Skeletal muscle tissue (tissue), 4 donors: ENCODE data around the gene USP51. TPM values are rescaled to one million over a fixed set of nuclear protein-coding genes. Genes with fewer than 3 reads are reported as not detected.
A peak's percentile ranks its signal among the peaks of the same experiment; 100 is the strongest.
"Not testable (repeated sequence)": the region's sequence is repeated elsewhere in the genome, so short reads cannot be mapped to it uniquely, and the experiment has no call there.

Source experiments
- H3K27ac ChIP-seq: one replicate; pipeline ENCODE4 v1.7.0; 2013; ENCODE audit warnings: mild to moderate bottlenecking, low read depth, low read length, inconsistent platforms
- H3K27me3 ChIP-seq, 3 donors: one replicate each; pipeline ENCODE4 v1.7.0; 2013; ENCODE audit warnings: low read length in 3 of 3; ENCODE audit not compliant: control insufficient read depth in 3 of 3, insufficient read depth in 3 of 3
- H3K36me3 ChIP-seq, 3 donors: one replicate each; pipeline ENCODE4 v1.7.0; 2013; ENCODE audit warnings: low read length in 3 of 3; ENCODE audit not compliant: control insufficient read depth in 3 of 3, insufficient read depth in 3 of 3
- H3K4me1 ChIP-seq, 3 donors: one replicate each; pipeline ENCODE4 v1.7.0; 2013; ENCODE audit warnings: low read length in 3 of 3, mild to moderate bottlenecking in 3 of 3; ENCODE audit not compliant: control insufficient read depth in 3 of 3, insufficient read depth in 3 of 3
- H3K4me3 ChIP-seq, 3 donors: one replicate each; pipeline ENCODE4 v1.7.0; 2013; ENCODE audit warnings: low read length in 3 of 3
- H3K9ac ChIP-seq, 3 donors: one replicate each; pipeline ENCODE4 v1.7.0; 2013; ENCODE audit warnings: low read length in 3 of 3, mild to moderate bottlenecking in 3 of 3, moderate library complexity in 2 of 3, low read depth in 1 of 3
- H3K9me3 ChIP-seq, 3 donors: one replicate each; pipeline ENCODE4 v1.7.0; 2013; ENCODE audit warnings: low read length in 3 of 3; ENCODE audit not compliant: control insufficient read depth in 3 of 3
- total RNA-seq: library from RNA; depleted of rRNA; stranded (reverse); fragments of >200 nt; gene quantifications from one replicate; pipeline ENCODE4 v1.2.3, GENCODE V29; 2014
- donor health status: Osteomylitis.

Gene USP51
- total RNA-seq, 1 donor from 2014 or later = 1.6 TPM

DNA sequence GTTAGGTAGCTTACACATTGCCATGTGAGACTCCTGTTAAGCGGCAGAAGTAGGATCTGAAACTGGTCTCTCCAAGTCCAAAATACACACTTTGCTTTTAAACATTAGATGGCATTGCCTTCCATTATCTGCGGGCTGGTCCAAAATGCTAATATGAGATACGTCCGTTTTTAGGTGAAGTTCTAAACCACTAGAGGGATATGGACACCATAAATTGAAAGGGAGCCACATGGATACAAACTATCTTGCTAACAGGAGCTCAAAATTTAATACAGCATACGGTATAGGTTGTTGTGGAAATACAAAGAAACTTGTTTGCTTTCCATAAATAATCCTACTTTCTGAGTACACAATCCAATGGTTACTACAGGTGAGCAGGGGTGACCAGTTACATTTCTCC is 23.9 kb downstream of the USP51 start:
- not testable (repeated sequence) for H3K27me3 ChIP-seq, H3K36me3 ChIP-seq, H3K9ac ChIP-seq, H3K4me3 ChIP-seq, H3K9me3 ChIP-seq, H3K4me1 ChIP-seq, H3K27ac ChIP-seq

GRCh38 chrX:55465108-55465507 is 24.5 kb downstream of the USP51 start:
- not testable (repeated sequence) for H3K9me3 ChIP-seq, H3K4me3 ChIP-seq, H3K27ac ChIP-seq, H3K4me1 ChIP-seq, H3K36me3 ChIP-seq, H3K9ac ChIP-seq, H3K27me3 ChIP-seq

DNA sequence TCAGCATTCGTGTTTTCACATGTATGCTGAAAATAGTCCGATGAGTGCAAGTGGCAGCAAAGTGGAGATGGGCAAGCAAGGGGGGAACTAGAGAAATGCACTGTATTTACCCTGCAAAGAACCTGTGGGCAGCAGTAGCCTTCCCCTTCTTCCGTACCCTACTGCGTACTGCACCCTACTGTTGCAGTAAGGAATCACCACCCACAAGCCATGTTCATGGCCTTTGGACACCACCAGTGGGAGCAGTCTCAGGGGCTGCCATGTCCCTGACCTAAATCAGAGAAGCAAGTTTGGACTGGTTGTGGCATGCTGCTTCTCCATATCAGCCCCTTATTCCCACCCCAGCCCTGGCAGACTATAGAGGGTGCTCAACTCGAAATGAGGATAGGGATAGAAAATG is 25.6 kb downstream of the USP51 start:
- H3K9me3 ChIP-seq, H3K4me1 ChIP-seq, H3K4me3 ChIP-seq, H3K27me3 ChIP-seq, H3K9ac ChIP-seq, H3K27ac ChIP-seq, H3K36me3 ChIP-seq: not testable (repeated sequence)

DNA sequence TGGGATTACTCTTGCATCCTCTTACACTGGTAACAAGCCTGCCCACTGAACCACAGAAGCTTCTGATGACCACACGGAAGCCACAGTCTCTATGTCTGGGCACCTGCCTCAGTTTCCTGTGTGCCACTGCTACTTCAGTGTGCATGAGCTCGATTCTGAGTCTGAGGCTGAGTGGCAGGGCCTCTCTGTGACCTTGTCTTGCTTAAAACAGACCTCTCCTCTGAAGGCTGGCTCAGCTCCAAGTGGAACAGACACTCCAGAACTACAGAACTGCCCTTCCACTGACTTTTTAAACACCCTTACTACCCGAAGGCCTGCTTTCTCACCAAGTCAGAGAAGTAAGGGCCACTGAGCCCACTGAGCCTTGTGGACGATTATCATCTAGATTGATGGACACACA is 29.7 kb downstream of the USP51 start:
- not testable (repeated sequence) for H3K4me3 ChIP-seq, H3K27ac ChIP-seq, H3K27me3 ChIP-seq, H3K36me3 ChIP-seq, H3K4me1 ChIP-seq, H3K9ac ChIP-seq, H3K9me3 ChIP-seq

DNA sequence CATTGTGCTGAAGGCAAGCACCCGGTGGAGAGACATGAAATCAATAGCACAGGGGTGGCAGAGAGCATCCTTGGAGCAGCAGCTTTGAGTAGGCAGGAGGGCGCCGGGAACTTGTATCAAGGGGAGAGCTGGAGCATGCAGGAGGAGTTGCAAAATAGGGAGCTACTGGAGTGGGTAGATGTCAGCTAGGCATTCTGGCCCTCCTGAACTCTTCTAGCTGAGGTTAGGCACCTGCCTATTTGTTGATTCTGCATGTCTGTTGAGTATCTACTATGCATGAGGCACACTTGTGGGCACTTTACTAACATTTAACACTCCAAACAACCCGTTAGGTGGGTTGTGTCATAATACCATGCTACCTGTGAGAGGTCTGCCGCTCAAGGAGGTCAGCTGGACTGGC is 30.2 kb downstream of the USP51 start:
- H3K4me1 ChIP-seq, H3K36me3 ChIP-seq, H3K27me3 ChIP-seq, H3K27ac ChIP-seq, H3K9me3 ChIP-seq, H3K4me3 ChIP-seq, H3K9ac ChIP-seq: not testable (repeated sequence)

GRCh38 chrX:55455708-55456107 is 33.9 kb downstream of the USP51 start:
- H3K4me3 ChIP-seq, H3K4me1 ChIP-seq, H3K9me3 ChIP-seq, H3K9ac ChIP-seq, H3K27ac ChIP-seq, H3K27me3 ChIP-seq, H3K36me3 ChIP-seq: not testable (repeated sequence)

- Histone ChIP-seq H3K4me1 (peaks cover 0 to 4% (median 3%) of the 10 kb centered on the region in 3 donors), H3K9me3 (no peaks in the 10 kb centered on the region), H3K27ac (no peak overlapping the region), H3K36me3 (no peaks in the 10 kb centered on the region), H3K27me3 (no peaks in the 10 kb centered on the region), H3K9ac (peak overlapping the region; percentile 77 to 83 (median 81)), H3K4me3 (peak overlapping the region; percentile 78 to 91 (median 82))
Observed at GRCh38 chrX:55452833-55453124, 36.9 kb downstream of the USP51 start.

- peak within 1 kb of the TSS; percentile 77 to 83 (median 81) for H3K9ac ChIP-seq
Observed at GRCh38 chrX:55451990-55452832, 37.4 kb downstream of the USP51 start, which contains the start of gene MAGEH1. Gene MAGEH1, plus strand, starts transcription at chrX:55452127. Its CDS starts 248 bp downstream, at chrX:55452375.

GRCh38 chrX:55451626-55451989 is 38.0 kb downstream of the USP51 start:
- Histone ChIP-seq H3K4me3 (peak overlapping the region; percentile 78 to 91 (median 82)), H3K4me1 (peaks cover 0 to 4% (median 3%) of the 10 kb centered on the region in 3 donors), H3K36me3 (no peaks in the 10 kb centered on the region), H3K9ac (peak overlapping the region; percentile 77 to 83 (median 81)), H3K27ac (peak overlapping the region; percentile 79), H3K9me3 (no peaks in the 10 kb centered on the region), H3K27me3 (no peaks in the 10 kb centered on the region)

More at GRCh38 chrX:55451990-55452832, 37.4 kb downstream of the USP51 start, which contains the start of gene MAGEH1:
- Histone ChIP-seq H3K27me3 (no peaks in the 10 kb centered on the region), H3K9me3 (no peaks in the 10 kb centered on the region), H3K27ac (peak within 1 kb of the TSS; percentile 79), H3K4me1 (peaks cover 0 to 4% (median 3%) of the 10 kb centered on the region in 3 donors), H3K4me3 (peak within 1 kb of the TSS; percentile 78 to 91 (median 82)), H3K36me3 (no peaks in the 10 kb centered on the region)

DNA sequence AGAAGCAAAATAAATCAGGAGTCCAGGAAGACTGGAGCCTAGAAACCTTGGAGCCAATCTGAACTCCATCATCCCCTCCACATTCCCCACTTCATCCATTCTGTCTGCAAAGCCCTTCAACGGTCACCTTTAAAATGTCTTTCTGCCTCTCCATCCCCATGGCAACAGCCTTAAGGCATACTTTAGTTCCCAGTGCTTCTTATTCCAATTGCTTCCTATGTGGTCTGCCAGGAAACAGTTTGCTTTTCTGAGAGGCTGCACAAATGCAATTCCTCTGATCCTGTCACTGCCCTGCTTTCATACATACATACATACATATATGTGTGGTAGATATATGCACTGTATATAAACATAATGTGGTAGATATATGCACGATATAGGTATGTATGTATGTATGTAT is 38.5 kb downstream of the USP51 start:
- H3K4me3 ChIP-seq = peak overlapping the region; percentile 78 to 91 (median 82)
- H3K36me3 ChIP-seq = no peaks in the 10 kb centered on the region
- peak overlapping the region; percentile 79 for H3K27ac ChIP-seq
- peaks cover 0 to 4% (median 3%) of the 10 kb centered on the region in 3 donors for H3K4me1 ChIP-seq
- peak overlapping the region in 2 of 3 donors; percentile 81 to 83 for H3K9ac ChIP-seq
- H3K27me3 ChIP-seq = no peaks in the 10 kb centered on the region
- no peaks in the 10 kb centered on the region for H3K9me3 ChIP-seq
